Body of pancreas (tissue), 4 donors: ENCODE measurements around the gene TNIK. TPM values are rescaled to one million over a fixed set of nuclear protein-coding genes. Genes with fewer than 3 reads are reported as not detected.
A peak's percentile ranks its signal among the peaks of the same experiment; 100 is the strongest.

Experiments
- ATAC-seq: fragments of 150-250 bp; one replicate; pipeline ENCODE4 v1.9.1; 2016
- DNase-seq, 4 donors: peaks; one replicate each; pipeline ENCODE4 v3.0.0-alpha.2; 2019
- H3K27ac ChIP-seq, 4 donors: fragments of 200-600 bp; sonication (generic); 1 replicate in 3 of 4; 2 replicates in 1 of 4; pipeline versions ENCODE4 v1.5.1 to v1.6.1; 2016 to 2019; ENCODE audit warnings: mild to moderate bottlenecking in 1 of 4, mixed read lengths in 1 of 4, moderate library complexity in 1 of 4
- H3K27me3 ChIP-seq, 2 donors: fragments of 200-600 bp; sonication (generic); one replicate each; pipeline ENCODE4 v1.6.0; 2016; ENCODE audit warnings: mild to moderate bottlenecking in 1 of 2
- H3K36me3 ChIP-seq, 2 donors: fragments of 200-600 bp; sonication (generic); replicated peaks in 1 of 2; 2 replicates each; pipeline ENCODE4 v1.5.1; 2016; ENCODE audit warnings: low read depth in 2 of 2; ENCODE audit not compliant: insufficient read depth in 1 of 2
- H3K4me1 ChIP-seq: fragments of 200-600 bp; sonication (generic); one replicate; pipeline ENCODE4 v1.6.0; 2016
- H3K4me3 ChIP-seq, 2 donors: fragments of 200-600 bp; sonication (generic); 1 replicate in 1 of 2; 2 replicates in 1 of 2; pipeline ENCODE4 v1.5.1; 2016 to 2019
- H3K9me3 ChIP-seq, 3 donors: fragments of 200-600 bp; sonication (generic); 1 replicate in 2 of 3; 2 replicates in 1 of 3; pipeline ENCODE4 v1.5.1; 2016
- POLR2A ChIP-seq, 3 donors: fragments of 450-650 bp; IDR thresholded peaks; one replicate each; pipeline ENCODE4 v1.6.1; 2016; ENCODE audit warnings: antibody characterized with exemption in 3 of 3, mild to moderate bottlenecking in 2 of 3
- WGBS, 2 donors: methylation state at CpG; one replicate each; pipeline ENCODE4 v1.1.5; 2017; 5-methylcytosine and 5-hydroxymethylcytosine counted together
- intact Hi-C: fragments of 100-400 bp; cut with DNase I; formaldehyde crosslinking; loops from one replicate; pipeline ENCODE4 v1.15.1; 2023
- total RNA-seq, 2 donors: library from RNA; depleted of rRNA; stranded (reverse); fragments of >200 nt; gene quantifications; one replicate each; pipeline ENCODE4 v1.1.0, GENCODE V29; 2016
- TF ChIP-seq, protein P1 (sequence below), 7 experiments: fragments of 450-650 bp in 4 of 7; fragments of 200-600 bp in 3 of 7; sonication (generic) in 3 of 7; IDR thresholded peaks; one replicate each; pipeline ENCODE4 v1.5.1; 2016 to 2019; ENCODE audit warnings: antibody characterized with exemption in 7 of 7

The TNIK gene
- total RNA-seq, 2 donors from 2014 or later: 7.6 to 9.6 TPM

DNA sequence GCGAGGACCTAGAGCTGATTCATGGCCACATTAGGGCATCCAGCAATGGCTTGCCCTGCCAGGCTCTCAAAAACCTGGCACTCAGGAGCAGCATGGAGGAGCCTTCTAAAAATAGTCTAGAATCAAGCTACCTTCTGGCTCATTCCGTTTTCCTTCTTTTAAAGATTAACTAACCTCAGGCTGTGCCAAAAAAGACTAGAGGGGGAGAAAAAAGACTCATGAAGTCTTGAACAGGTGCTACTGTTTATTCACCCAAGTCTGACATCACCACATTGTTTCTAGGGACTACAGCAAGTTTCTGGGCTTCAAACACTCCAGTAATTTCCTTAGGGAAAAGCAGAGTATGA is 125.8 kb downstream of the TNIK start:
- H3K9me3 ChIP-seq: no peaks in the 10 kb centered on the region
- TF ChIP-seq, protein P1, sequence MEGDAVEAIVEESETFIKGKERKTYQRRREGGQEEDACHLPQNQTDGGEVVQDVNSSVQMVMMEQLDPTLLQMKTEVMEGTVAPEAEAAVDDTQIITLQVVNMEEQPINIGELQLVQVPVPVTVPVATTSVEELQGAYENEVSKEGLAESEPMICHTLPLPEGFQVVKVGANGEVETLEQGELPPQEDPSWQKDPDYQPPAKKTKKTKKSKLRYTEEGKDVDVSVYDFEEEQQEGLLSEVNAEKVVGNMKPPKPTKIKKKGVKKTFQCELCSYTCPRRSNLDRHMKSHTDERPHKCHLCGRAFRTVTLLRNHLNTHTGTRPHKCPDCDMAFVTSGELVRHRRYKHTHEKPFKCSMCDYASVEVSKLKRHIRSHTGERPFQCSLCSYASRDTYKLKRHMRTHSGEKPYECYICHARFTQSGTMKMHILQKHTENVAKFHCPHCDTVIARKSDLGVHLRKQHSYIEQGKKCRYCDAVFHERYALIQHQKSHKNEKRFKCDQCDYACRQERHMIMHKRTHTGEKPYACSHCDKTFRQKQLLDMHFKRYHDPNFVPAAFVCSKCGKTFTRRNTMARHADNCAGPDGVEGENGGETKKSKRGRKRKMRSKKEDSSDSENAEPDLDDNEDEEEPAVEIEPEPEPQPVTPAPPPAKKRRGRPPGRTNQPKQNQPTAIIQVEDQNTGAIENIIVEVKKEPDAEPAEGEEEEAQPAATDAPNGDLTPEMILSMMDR (IDR thresholded peaks at IDR 0.05): peak in 1 of 7 experiments; percentile 1
- peak in 1 of 3 donors; percentile 27 for TF ChIP-seq POLR2A (IDR thresholded peaks at IDR 0.05)
- DNase-seq (peak; percentile 80 to 91 (median 88)), ATAC-seq (peak; percentile 95)
- intact Hi-C loops: no loop called here
- 8 to 13% methylated on average over 2 of the region's 2 CpGs for WGBS, 2 donors
- H3K4me3 ChIP-seq: no peak overlapping the region
- H3K27ac ChIP-seq: peak overlapping the region; percentile 66 to 87 (median 81)
- peaks cover 49% of the 10 kb centered on the region for H3K4me1 ChIP-seq
- H3K27me3 ChIP-seq: no peaks in the 10 kb centered on the region
- H3K36me3 ChIP-seq: no peaks in the 10 kb centered on the region

DNA sequence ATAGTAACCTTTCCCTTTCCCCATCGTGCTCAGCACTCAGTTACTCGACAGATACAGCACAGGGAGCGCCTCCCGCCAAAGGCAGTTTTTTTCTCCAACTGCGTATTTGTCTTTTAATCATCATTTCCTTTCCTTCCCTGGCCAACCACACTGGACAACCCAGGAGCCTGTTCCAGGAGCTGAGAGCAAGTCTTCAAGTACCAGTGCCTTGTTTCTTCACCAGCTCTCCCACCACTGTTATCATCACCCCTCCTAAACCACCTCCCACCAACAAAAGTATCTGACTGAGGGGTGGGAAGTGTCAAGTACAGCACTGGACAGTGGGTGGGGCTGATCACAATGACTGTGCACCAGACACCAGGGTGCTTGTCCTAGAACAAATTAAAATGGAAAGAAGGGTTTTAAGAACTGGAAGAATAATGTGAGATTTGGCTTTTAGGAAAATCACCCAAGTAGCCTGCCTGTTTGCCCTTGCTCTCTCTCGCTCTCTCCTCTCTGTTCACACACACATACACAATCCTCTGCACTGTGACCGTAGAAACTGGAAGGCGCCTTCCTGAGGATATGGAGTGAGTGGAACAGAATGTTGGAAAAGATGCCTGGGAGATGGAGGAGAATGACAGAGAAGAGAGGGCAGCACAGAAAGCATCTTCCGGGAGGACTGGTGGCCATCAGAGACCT is 126.3 kb downstream of the TNIK start:
- DNase-seq: peak in 1 of 4 donors; percentile 22
- peaks cover 45% of the 10 kb centered on the region for H3K4me1 ChIP-seq
- H3K27me3 ChIP-seq: no peaks in the 10 kb centered on the region
- H3K4me3 ChIP-seq: no peak overlapping the region
- TF ChIP-seq POLR2A (IDR thresholded peaks at IDR 0.05): peak in 1 of 3 donors; percentile 16
- TF ChIP-seq, protein P1 (IDR thresholded peaks at IDR 0.05): no peak
- H3K27ac ChIP-seq: peak overlapping the region; percentile 66 to 87 (median 81)
- WGBS, 2 donors: 54 to 57% methylated on average over 9 of the region's 9 CpGs
- H3K36me3 ChIP-seq: no peaks in the 10 kb centered on the region
- no peaks in the 10 kb centered on the region for H3K9me3 ChIP-seq
- ATAC-seq: no peak
- intact Hi-C loops: no loop called here

DNA sequence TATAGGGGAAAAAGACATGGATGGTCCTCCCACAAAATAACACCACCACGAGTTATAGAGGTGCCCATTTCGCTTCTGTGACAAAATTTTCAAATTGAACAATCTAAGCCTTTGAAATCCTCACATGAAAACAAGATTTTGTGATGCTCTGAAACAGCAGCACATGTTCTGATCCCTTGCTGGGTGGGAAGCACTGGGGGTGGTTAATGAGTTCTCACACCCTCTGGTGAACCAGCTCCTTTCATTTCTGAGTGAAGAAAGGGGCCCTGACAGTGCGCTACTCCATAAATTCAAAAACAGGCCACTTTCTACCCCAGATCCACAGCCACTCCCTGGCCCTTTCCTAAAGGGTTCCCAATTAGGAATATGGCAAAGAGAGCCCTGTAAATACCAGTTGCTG is 129.3 kb downstream of the TNIK start:
- intact Hi-C loops: no loop called here
- Histone ChIP-seq H3K4me3 (no peak overlapping the region), H3K36me3 (no peaks in the 10 kb centered on the region), H3K4me1 (peaks cover 36% of the 10 kb centered on the region), H3K27me3 (no peaks in the 10 kb centered on the region), H3K27ac (no peak overlapping the region), H3K9me3 (no peaks in the 10 kb centered on the region)
- TF ChIP-seq, protein P1 (IDR thresholded peaks at IDR 0.05): no peak
- 92 to 99% methylated on average over 3 of the region's 3 CpGs for whole genome bisulfite sequencing, 2 donors
- ATAC-seq (no peak), DNase-seq (no peak)

DNA sequence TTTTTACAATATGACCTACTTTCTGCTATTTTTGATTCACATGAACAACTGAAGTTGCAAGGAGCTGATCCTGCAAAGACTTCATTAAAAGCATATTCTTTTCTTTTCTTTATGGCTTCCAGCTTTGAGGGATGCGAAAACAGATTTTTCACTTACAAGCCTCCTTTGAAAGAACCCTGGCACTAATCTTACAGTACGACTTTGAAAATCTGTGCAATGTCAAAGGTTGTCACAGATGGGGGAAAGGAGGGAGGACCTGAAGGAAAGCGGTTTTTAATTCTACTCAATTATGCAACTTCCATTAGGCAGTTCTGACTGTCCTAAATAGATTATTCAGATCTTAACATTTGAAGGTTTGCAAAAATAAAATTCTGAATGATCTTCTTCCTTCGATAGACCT is 130.5 kb downstream of the TNIK start:
- Histone ChIP-seq H3K27me3 (no peaks in the 10 kb centered on the region), H3K27ac (no peak overlapping the region), H3K36me3 (no peaks in the 10 kb centered on the region), H3K4me1 (peaks cover 24% of the 10 kb centered on the region), H3K4me3 (no peak overlapping the region), H3K9me3 (no peaks in the 10 kb centered on the region)
- intact Hi-C loops: no loop called here
- DNase-seq (no peak), ATAC-seq (no peak)
- no peak for TF ChIP-seq POLR2A (IDR thresholded peaks at IDR 0.05)
- TF ChIP-seq, protein P1 (IDR thresholded peaks at IDR 0.05): no peak
- 65 to 73% methylated on average over 4 of the region's 4 CpGs for WGBS, 2 donors
